HepG2 (cell line): Measurements from ENCODE around the gene MPI. TPM values are rescaled to one million over a fixed set of nuclear protein-coding genes. Genes with fewer than 3 reads are reported as not detected.

Experiments used
- ELK4 ChIP-seq: sonication (generic); formaldehyde crosslinking; IDR thresholded peaks from 2 replicates; pipeline ENCODE4 v1.9.0; 2021; ENCODE audit warnings: missing genetic modification reagents, borderline replicate concordance
- NR0B2 ChIP-seq: sonication (generic); formaldehyde crosslinking; IDR thresholded peaks from 2 replicates; pipeline ENCODE4 v1.4.0; 2020; ENCODE audit warnings: mild to moderate bottlenecking, missing genetic modification reagents
- PHF21A ChIP-seq: sonication (generic); formaldehyde crosslinking; IDR thresholded peaks from 2 replicates; pipeline ENCODE4 v1.5.0; 2020; ENCODE audit warnings: mild to moderate bottlenecking, missing genetic modification reagents
- SAP130 ChIP-seq: IDR thresholded peaks from 2 replicates; pipeline ENCODE4 v1.6.1; 2016; ENCODE audit warnings: low read depth
- SRF ChIP-seq: IDR thresholded peaks from 2 replicates; pipeline ENCODE4 v1.6.1; 2011; ENCODE audit warnings: mild to moderate bottlenecking, low read depth, low read length, moderate library complexity
- TEAD2 ChIP-seq: sonication (generic); formaldehyde crosslinking; IDR thresholded peaks from 2 replicates; pipeline ENCODE4 v1.9.0; 2021; ENCODE audit warnings: missing genetic modification reagents
- ZFP82 ChIP-seq: sonication (generic); formaldehyde crosslinking; IDR thresholded peaks from 2 replicates; pipeline ENCODE4 v1.5.1; 2020; ENCODE audit warnings: mild to moderate bottlenecking, missing genetic modification reagents, borderline replicate concordance
- ZNF20 ChIP-seq: sonication (generic); formaldehyde crosslinking; IDR thresholded peaks from 2 replicates; pipeline ENCODE4 v1.4.0; 2020; ENCODE audit warnings: mild to moderate bottlenecking, moderate library complexity, missing genetic modification reagents
- ZNF224 ChIP-seq: sonication (generic); formaldehyde crosslinking; IDR thresholded peaks from 2 replicates; pipeline ENCODE4 v1.5.0; 2020; ENCODE audit warnings: mild to moderate bottlenecking, missing genetic modification reagents
- ZNF251 ChIP-seq: sonication (generic); formaldehyde crosslinking; IDR thresholded peaks from 2 replicates; pipeline ENCODE4 v1.9.0; 2021; ENCODE audit warnings: mild to moderate bottlenecking, missing genetic modification reagents
- ZNF253 ChIP-seq: sonication (generic); formaldehyde crosslinking; IDR thresholded peaks from 2 replicates; pipeline ENCODE4 v1.8.0; 2022; ENCODE audit warnings: mild to moderate bottlenecking, missing genetic modification reagents, borderline replicate concordance
- ZNF317 ChIP-seq: sonication (generic); formaldehyde crosslinking; IDR thresholded peaks from 2 replicates; pipeline ENCODE4 v1.5.0; 2020; ENCODE audit warnings: mild to moderate bottlenecking, missing genetic modification reagents
- ZNF383 ChIP-seq: sonication (generic); formaldehyde crosslinking; IDR thresholded peaks from 2 replicates; pipeline ENCODE4 v1.4.0; 2020; ENCODE audit warnings: missing genetic modification reagents, mild to moderate bottlenecking, borderline replicate concordance
- ZNF44 ChIP-seq: sonication (generic); formaldehyde crosslinking; IDR thresholded peaks from 2 replicates; pipeline ENCODE4 v1.5.1; 2020; ENCODE audit warnings: mild to moderate bottlenecking, missing genetic modification reagents
- ZNF891 ChIP-seq: sonication (generic); formaldehyde crosslinking; IDR thresholded peaks from 2 replicates; pipeline ENCODE4 v1.5.0; 2020; ENCODE audit warnings: mild to moderate bottlenecking, missing genetic modification reagents
- polyA plus RNA-seq, 8 experiments: library from polyadenylated mRNA; depleted of rRNA in 3 of 8; stranded (reverse) in 7 of 8; unstranded in 1 of 8; fragments of >200 nt; fragmentation: Illumina TruSeq in 4 of 8; extraction: Trizol in 4 of 8; gene quantifications; 2 replicates each; pipeline versions ENCODE4 v1.2.1 to v1.2.3, GENCODE V29; 2011 to 2016; ENCODE audit warnings: low read depth in 4 of 8, missing spikeins in 1 of 8, mixed read lengths in 1 of 8; ENCODE audit not compliant: insufficient read depth in 1 of 8
- total RNA-seq, 5 experiments: library from RNA; depleted of rRNA; stranded (reverse); fragments of >200 nt; fragmentation: Illumina TruSeq; extraction: Trizol; gene quantifications; 2 replicates each; pipeline ENCODE4 v1.2.3, GENCODE V29; 2016; ENCODE audit warnings: low read depth in 1 of 5
- TF ChIP-seq, protein P1 (sequence below): sonication (generic); formaldehyde crosslinking; IDR thresholded peaks from 2 replicates; pipeline ENCODE4 v1.4.0; 2020; ENCODE audit warnings: mild to moderate bottlenecking, missing genetic modification reagents
- TF ChIP-seq, protein P2 (sequence below): sonication (generic); formaldehyde crosslinking; IDR thresholded peaks from 2 replicates; pipeline ENCODE4 v1.8.1; 2022; ENCODE audit warnings: mild to moderate bottlenecking, missing genetic modification reagents
- TF ChIP-seq, protein P3 (sequence below): sonication (generic); IDR thresholded peaks from 2 replicates; pipeline ENCODE4 v1.6.1; 2016; ENCODE audit warnings: low read depth, borderline replicate concordance
- TF ChIP-seq, protein P4 (sequence below): sonication (generic); formaldehyde crosslinking; IDR thresholded peaks from 2 replicates; pipeline ENCODE4 v1.4.0; 2020; ENCODE audit warnings: missing genetic modification reagents, low read depth, mild to moderate bottlenecking, borderline replicate concordance

MPI gene
- total and polyA plus RNA-seq, 2 of the 13 experiments (the other 11 are each of a cell fraction or from before 2014, with no cell fraction given): 36.9 to 63.5 TPM

GRCh38 chr15:74889883-74890664 lies at the start of gene MPI (continued):
- TF ChIP-seq, protein P1, sequence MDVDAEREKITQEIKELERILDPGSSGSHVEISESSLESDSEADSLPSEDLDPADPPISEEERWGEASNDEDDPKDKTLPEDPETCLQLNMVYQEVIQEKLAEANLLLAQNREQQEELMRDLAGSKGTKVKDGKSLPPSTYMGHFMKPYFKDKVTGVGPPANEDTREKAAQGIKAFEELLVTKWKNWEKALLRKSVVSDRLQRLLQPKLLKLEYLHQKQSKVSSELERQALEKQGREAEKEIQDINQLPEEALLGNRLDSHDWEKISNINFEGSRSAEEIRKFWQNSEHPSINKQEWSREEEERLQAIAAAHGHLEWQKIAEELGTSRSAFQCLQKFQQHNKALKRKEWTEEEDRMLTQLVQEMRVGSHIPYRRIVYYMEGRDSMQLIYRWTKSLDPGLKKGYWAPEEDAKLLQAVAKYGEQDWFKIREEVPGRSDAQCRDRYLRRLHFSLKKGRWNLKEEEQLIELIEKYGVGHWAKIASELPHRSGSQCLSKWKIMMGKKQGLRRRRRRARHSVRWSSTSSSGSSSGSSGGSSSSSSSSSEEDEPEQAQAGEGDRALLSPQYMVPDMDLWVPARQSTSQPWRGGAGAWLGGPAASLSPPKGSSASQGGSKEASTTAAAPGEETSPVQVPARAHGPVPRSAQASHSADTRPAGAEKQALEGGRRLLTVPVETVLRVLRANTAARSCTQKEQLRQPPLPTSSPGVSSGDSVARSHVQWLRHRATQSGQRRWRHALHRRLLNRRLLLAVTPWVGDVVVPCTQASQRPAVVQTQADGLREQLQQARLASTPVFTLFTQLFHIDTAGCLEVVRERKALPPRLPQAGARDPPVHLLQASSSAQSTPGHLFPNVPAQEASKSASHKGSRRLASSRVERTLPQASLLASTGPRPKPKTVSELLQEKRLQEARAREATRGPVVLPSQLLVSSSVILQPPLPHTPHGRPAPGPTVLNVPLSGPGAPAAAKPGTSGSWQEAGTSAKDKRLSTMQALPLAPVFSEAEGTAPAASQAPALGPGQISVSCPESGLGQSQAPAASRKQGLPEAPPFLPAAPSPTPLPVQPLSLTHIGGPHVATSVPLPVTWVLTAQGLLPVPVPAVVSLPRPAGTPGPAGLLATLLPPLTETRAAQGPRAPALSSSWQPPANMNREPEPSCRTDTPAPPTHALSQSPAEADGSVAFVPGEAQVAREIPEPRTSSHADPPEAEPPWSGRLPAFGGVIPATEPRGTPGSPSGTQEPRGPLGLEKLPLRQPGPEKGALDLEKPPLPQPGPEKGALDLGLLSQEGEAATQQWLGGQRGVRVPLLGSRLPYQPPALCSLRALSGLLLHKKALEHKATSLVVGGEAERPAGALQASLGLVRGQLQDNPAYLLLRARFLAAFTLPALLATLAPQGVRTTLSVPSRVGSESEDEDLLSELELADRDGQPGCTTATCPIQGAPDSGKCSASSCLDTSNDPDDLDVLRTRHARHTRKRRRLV: no peak
- no peak for TF ChIP-seq ZNF383 (CRISPR knock-in tag)
- TF ChIP-seq ZNF251 (CRISPR knock-in tag): no peak
- TF ChIP-seq ZNF253 (CRISPR knock-in tag): no peak
- peak; percentile 85 for TF ChIP-seq SAP130 (CRISPR knock-in tag)
- TF ChIP-seq, protein P2, sequence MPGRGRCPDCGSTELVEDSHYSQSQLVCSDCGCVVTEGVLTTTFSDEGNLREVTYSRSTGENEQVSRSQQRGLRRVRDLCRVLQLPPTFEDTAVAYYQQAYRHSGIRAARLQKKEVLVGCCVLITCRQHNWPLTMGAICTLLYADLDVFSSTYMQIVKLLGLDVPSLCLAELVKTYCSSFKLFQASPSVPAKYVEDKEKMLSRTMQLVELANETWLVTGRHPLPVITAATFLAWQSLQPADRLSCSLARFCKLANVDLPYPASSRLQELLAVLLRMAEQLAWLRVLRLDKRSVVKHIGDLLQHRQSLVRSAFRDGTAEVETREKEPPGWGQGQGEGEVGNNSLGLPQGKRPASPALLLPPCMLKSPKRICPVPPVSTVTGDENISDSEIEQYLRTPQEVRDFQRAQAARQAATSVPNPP (CRISPR knock-in tag): 0 out of 2 replicates have a peak, but pooled peaks have one; percentile 48
- no peak for TF ChIP-seq ZNF44
- TF ChIP-seq ELK4: no peak
- no peak for TF ChIP-seq ZNF20 (CRISPR knock-in tag)
- TF ChIP-seq ZNF224 (CRISPR knock-in tag): peak; percentile 82; the same call in 1 of the 2 replicates
- peak; percentile 97; the same call in 1 of the 2 replicates for TF ChIP-seq ZFP82 (CRISPR knock-in tag)
- TF ChIP-seq, protein P3, sequence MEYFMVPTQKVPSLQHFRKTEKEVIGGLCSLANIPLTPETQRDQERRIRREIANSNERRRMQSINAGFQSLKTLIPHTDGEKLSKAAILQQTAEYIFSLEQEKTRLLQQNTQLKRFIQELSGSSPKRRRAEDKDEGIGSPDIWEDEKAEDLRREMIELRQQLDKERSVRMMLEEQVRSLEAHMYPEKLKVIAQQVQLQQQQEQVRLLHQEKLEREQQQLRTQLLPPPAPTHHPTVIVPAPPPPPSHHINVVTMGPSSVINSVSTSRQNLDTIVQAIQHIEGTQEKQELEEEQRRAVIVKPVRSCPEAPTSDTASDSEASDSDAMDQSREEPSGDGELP: peak; percentile 39; the same call in 1 of the 2 replicates
- TF ChIP-seq NR0B2 (CRISPR knock-in tag): peak; percentile 82
- TF ChIP-seq ZNF317 (CRISPR knock-in tag): peak; percentile 81
- TF ChIP-seq, protein P4, sequence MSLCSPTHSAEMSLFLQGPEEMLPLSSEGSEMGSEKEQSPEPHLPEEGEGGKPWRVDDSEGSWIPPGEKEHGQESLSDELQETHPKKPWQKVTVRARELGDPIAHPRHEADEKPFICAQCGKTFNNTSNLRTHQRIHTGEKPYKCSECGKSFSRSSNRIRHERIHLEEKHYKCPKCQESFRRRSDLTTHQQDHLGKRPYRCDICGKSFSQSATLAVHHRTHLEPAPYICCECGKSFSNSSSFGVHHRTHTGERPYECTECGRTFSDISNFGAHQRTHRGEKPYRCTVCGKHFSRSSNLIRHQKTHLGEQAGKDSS (CRISPR knock-in tag): peak; percentile 48; the same call in 1 of the 2 replicates
- TF ChIP-seq TEAD2: no peak; the same call in 1 of the 2 replicates
- TF ChIP-seq ZNF891 (CRISPR knock-in tag): peak; percentile 95
- TF ChIP-seq SRF: no peak
- peak; percentile 55; the same call in 1 of the 2 replicates for TF ChIP-seq PHF21A (CRISPR knock-in tag)
